ENCODE results near the gene IL17F.
A peak's percentile ranks its signal among the peaks of the same experiment; 100 is the strongest.

IL17F gene

DNA sequence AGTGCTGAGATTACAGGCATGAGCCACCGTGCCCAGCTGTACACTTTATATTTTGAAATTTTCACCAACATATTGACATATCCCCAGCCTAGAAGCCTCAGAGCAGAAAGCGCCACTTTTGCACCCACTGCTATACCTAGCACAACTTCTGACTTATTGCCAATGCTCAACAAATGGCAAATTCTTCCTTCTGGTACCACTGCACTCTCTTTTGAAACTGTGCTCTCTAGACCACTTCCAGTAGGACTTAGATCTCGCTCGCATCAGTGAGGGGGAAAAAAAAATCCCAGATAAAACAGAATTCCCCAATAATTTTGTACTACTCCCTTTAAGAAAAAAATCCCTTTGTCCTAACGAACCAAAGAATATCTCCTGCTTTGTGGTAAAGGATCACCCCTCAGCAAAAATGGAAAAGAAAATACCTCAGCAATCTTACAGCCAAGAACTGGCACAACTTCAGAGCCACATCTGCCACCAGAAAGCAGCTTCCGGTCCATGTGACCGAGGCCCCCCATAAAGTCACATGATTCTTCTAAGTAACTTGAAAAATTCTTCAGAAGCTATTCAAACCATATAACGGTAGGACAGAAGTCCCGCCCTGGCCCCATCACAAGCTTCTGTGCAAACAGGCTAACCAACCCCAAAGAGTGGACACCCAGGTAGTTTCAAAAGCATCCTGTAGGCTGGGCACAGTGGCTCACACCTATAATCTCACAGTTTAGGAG, 18.5 kb upstream of the IL17F start:
- in situ Hi-C loops (cut with HindIII; ENCODE audit: low sequenced_read_pairs) = no loop called here
- TF ChIP-seq, protein P1, sequence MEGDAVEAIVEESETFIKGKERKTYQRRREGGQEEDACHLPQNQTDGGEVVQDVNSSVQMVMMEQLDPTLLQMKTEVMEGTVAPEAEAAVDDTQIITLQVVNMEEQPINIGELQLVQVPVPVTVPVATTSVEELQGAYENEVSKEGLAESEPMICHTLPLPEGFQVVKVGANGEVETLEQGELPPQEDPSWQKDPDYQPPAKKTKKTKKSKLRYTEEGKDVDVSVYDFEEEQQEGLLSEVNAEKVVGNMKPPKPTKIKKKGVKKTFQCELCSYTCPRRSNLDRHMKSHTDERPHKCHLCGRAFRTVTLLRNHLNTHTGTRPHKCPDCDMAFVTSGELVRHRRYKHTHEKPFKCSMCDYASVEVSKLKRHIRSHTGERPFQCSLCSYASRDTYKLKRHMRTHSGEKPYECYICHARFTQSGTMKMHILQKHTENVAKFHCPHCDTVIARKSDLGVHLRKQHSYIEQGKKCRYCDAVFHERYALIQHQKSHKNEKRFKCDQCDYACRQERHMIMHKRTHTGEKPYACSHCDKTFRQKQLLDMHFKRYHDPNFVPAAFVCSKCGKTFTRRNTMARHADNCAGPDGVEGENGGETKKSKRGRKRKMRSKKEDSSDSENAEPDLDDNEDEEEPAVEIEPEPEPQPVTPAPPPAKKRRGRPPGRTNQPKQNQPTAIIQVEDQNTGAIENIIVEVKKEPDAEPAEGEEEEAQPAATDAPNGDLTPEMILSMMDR (IDR thresholded peaks at IDR 0.05; ENCODE audit: low read depth, low read length) = no peak
- no peak for DNase-seq (ENCODE audit: low read depth, low spot score)
- no peak overlapping the region for H3K4me3 ChIP-seq (ENCODE audit: low read depth, low read length)

DNA sequence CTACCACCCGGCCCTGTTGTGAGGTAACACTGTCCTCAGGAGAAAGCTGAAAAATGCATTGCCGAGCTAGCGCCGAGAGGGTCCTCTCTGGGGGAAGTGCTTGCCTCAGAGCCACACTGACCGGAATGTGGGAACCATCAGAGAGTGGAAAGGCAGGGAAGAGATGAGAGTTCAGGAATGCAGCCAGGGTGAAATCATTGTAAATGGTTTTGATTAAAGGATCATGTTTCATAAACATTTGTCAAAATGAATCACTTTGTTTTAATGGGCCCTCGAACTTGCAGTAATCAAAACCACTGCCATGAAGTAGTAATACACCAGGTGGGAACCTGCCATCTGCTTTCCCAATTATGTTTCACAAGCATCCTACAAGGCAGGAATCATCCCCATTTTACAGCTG, 16.9 kb upstream of the IL17F start:
- H3K4me3 ChIP-seq (ENCODE audit: low read depth, low read length) = no peak overlapping the region
- in situ Hi-C loops (cut with HindIII; ENCODE audit: low sequenced_read_pairs) = no loop called here
- TF ChIP-seq, protein P1 (IDR thresholded peaks at IDR 0.05; ENCODE audit: low read depth, low read length) = no peak
- DNase-seq (ENCODE audit: low read depth, low spot score) = peak; percentile 26

DNA sequence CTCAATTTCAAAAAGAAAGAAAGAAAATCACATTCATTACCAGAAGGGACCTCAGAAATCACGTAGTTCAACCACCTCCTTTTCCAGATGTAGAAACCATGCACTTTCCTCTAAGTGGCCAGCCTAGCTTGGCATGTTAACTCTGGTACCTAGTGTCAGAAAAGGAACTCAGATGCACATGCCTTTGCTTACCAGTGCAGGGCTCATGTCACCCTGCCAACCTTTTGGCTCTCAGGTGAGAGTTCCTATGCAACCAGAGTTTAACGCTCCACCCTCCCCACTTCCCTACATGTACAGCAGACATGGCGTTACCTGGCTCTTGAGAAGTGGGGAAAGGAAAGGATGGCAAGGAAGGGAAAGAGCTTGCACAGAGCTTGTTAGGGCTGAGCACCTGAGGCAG, 16.3 kb upstream of the IL17F start:
- in situ Hi-C loops (cut with HindIII; ENCODE audit: low sequenced_read_pairs) = no loop called here
- TF ChIP-seq, protein P1 (IDR thresholded peaks at IDR 0.05; ENCODE audit: low read depth, low read length) = no peak
- no peak for DNase-seq (ENCODE audit: low read depth, low spot score)
- no peak overlapping the region for H3K4me3 ChIP-seq (ENCODE audit: low read depth, low read length)

- in situ Hi-C loops (cut with HindIII; ENCODE audit: low sequenced_read_pairs) = no loop called here
- TF ChIP-seq, protein P1 (IDR thresholded peaks at IDR 0.05; ENCODE audit: low read depth, low read length) = no peak
- no peak overlapping the region for H3K4me3 ChIP-seq (ENCODE audit: low read depth, low read length)
- no peak for DNase-seq (ENCODE audit: low read depth, low spot score)
Measured at GRCh38 chr6:52255434-52255833, 11.1 kb upstream of the IL17F start.

GRCh38 chr6:52254731-52255378, 10.6 kb upstream of the IL17F start:
- TF ChIP-seq, protein P1 (IDR thresholded peaks at IDR 0.05; ENCODE audit: low read depth, low read length) = no peak
- in situ Hi-C loops (cut with HindIII; ENCODE audit: low sequenced_read_pairs) = no loop called here
- no peak for DNase-seq (ENCODE audit: low read depth, low spot score)
- H3K4me3 ChIP-seq (ENCODE audit: low read depth, low read length) = no peak overlapping the region

- TF ChIP-seq, protein P1 (IDR thresholded peaks at IDR 0.05; ENCODE audit: low read depth, low read length) = no peak
- no peak for DNase-seq (ENCODE audit: low read depth, low spot score)
- H3K4me3 ChIP-seq (ENCODE audit: low read depth, low read length) = no peak overlapping the region
- in situ Hi-C loops (cut with HindIII; ENCODE audit: low sequenced_read_pairs) = no loop called here
Measured at GRCh38 chr6:52253494-52253893, 9.2 kb upstream of the IL17F start.

Measured in astrocyte of the spinal cord (primary cell).